ENCODE data around the gene CHI3L1. TPM values are rescaled to one million over a fixed set of nuclear protein-coding genes. Genes with fewer than 3 reads are reported as not detected.

Gene CHI3L1
- total and polyA plus RNA-seq, 10 of the 15 experiments (the other 5 are each of a cell fraction or from before 2014, with no cell fraction given): 0.10 to 1.7 (median 0.39) TPM

- TF ChIP-seq MTA2 (IDR thresholded peaks at IDR 0.05; ENCODE audit: low read depth) (no peak), ZNF217 (IDR thresholded peaks at IDR 0.05) (no peak), SP1 (IDR thresholded peaks at IDR 0.05; ENCODE audit: low read depth, low read length) (no peak), HDGF (IDR thresholded peaks at IDR 0.05) (no peak), PML (IDR thresholded peaks at IDR 0.05; ENCODE audit: low read length) (no peak)
These were observed 14.4 kb upstream of the CHI3L1 start (continued) for GRCh38 chr1:203200916-203201315.

- CTCF ChIA-PET: interaction anchor here (0.5 to 1.9 kb wide), 8 partner anchors 14 to 206 kb away, joined by 3 to 13 read pairs (median 4); no protein-coding TSS in a partner anchor
- no peak for ATAC-seq
These were observed 13.5 kb upstream of the CHI3L1 start for GRCh38 chr1:203199816-203200571.

More at GRCh38 chr1:203199816-203200571, 13.5 kb upstream of the CHI3L1 start:
- H3K27me3 ChIP-seq (replicated peaks in 1 of 2; ENCODE audit: control insufficient read depth in 2 of 2, insufficient read depth in 2 of 2, low read length in 1 of 2): peaks cover 0 to 5% of the 10 kb centered on the region in 2 experiments; a peak in 3 of 4 replicates
- H3K4me1 ChIP-seq (ENCODE audit: control insufficient read depth, insufficient read depth, low read length): no peaks in the 10 kb centered on the region
- no peak overlapping the region for H3K4me2 ChIP-seq (ENCODE audit: control insufficient read depth, insufficient read depth)
- intact Hi-C loops (cut with micrococcal nuclease; ENCODE audit: unreplicated experiment) (no loop called here), in situ Hi-C loops (cut with MboI) (no loop called here)
- DNase-seq (ENCODE audit: low read depth, low spot score) (no peak), FAIRE-seq (no peak)
- ChIA-PET POLR2A (no interaction called here), RAD21 (ENCODE audit: unreplicated experiment) (no interaction called here), SMC1A (ENCODE audit: uncharacterized antibody, unreplicated experiment) (interaction anchor here (1.0 to 1.6 kb wide), 3 partner anchors 10 to 18 kb away, joined by 3 to 4 read pairs (median 3); no protein-coding TSS in a partner anchor)
- H3K9ac ChIP-seq (ENCODE audit: control insufficient read depth, insufficient read depth, low read length): no peak overlapping the region
- H3K9me3 ChIP-seq (replicated peaks; ENCODE audit: control insufficient read depth, insufficient read depth, low read length): no peaks in the 10 kb centered on the region
- no peaks in the 10 kb centered on the region; the same call in 1 of the 2 replicates for H4K20me1 ChIP-seq (ENCODE audit: control insufficient read depth, insufficient read depth)
- no peaks in the 10 kb centered on the region for H3K79me2 ChIP-seq (ENCODE audit: control insufficient read depth, insufficient read depth, low read length)
- H3K36me3 ChIP-seq (ENCODE audit: control insufficient read depth in 2 of 2, insufficient read depth in 2 of 2, low read length in 1 of 2): no peaks in the 10 kb centered on the region
- WGBS (ENCODE audit: insufficient coverage, insufficient replicate concordance, low lambda C conversion rate, missing lambda C conversion rate): 7% methylated on average over 8 of the region's 8 CpGs
- no TSS peak for BruUV-seq (replicated peaks)
- no peak overlapping the region for H3K4me3 ChIP-seq
- no peak overlapping the region for H3K27ac ChIP-seq (ENCODE audit: control insufficient read depth, insufficient read depth)
- no peak overlapping the region for H2AFZ ChIP-seq (ENCODE audit: control insufficient read depth, low read depth, low read length)
- no peak for TF ChIP-seq MYC (IDR thresholded peaks at IDR 0.05; ENCODE audit: insufficient read depth, insufficient read length, insufficient replicate concordance, low read length, severe bottlenecking)
- no peak for TF ChIP-seq ESRRA (IDR thresholded peaks at IDR 0.05; ENCODE audit: low read length)
- no peak for TF ChIP-seq ZNF384 (IDR thresholded peaks at IDR 0.05; ENCODE audit: borderline replicate concordance, low read depth, low read length)

Measured in GM12878 (cell line).